Frontal cortex (tissue), 4 donors: Measurements from ENCODE around the gene ICA1. TPM values are rescaled to one million over a fixed set of nuclear protein-coding genes. Genes with fewer than 3 reads are reported as not detected.

Source experiments
- DNase-seq, 2 donors: peaks; one replicate each; pipeline ENCODE4 v3.0.0; 2012; ENCODE audit warnings: low spot score in 2 of 2
- FAIRE-seq: peaks from 2 replicates; lab custom pipeline; 2012; peaks lifted over from hg19 to GRCh38; lab: Jason Lieb, UNC
- total RNA-seq: library from RNA; depleted of rRNA; stranded (reverse); fragments of >200 nt; gene quantifications from one replicate; pipeline ENCODE4 v1.2.3, GENCODE V29; 2014
- donor health status: control.
- donor health status: control.
- donor health status: control.

Gene ICA1
- total RNA-seq, 1 donor from 2014 or later = 42.4 TPM

GRCh38 chr7:8143151-8143874 lies 118.7 kb downstream of the ICA1 start:
- DNase-seq (no peak), FAIRE-seq (no peak)

- FAIRE-seq = no peak
Observed at GRCh38 chr7:8142477-8142876, 119.5 kb downstream of the ICA1 start.

GRCh38 chr7:8141070-8141469 lies 120.9 kb downstream of the ICA1 start:
- no peak for FAIRE-seq
- no peak for DNase-seq

More at GRCh38 chr7:8142477-8142876, 119.5 kb downstream of the ICA1 start:
- DNase-seq = no peak

- DNase-seq = no peak
- FAIRE-seq = no peak
Observed at GRCh38 chr7:8136051-8136730, 125.8 kb downstream of the ICA1 start.

GRCh38 chr7:8135417-8135816 lies 126.5 kb downstream of the ICA1 start:
- no peak for FAIRE-seq
- no peak for DNase-seq

GRCh38 chr7:8134089-8134733 lies 127.8 kb downstream of the ICA1 start:
- no peak for DNase-seq

GRCh38 chr7:8133188-8133848 lies 128.6 kb downstream of the ICA1 start:
- no peak for DNase-seq
- no peak for FAIRE-seq

More at GRCh38 chr7:8134089-8134733, 127.8 kb downstream of the ICA1 start:
- FAIRE-seq = no peak

- no peak for DNase-seq
- FAIRE-seq = no peak
Observed at GRCh38 chr7:8131694-8132605, 130.0 kb downstream of the ICA1 start.

- no peak for DNase-seq
- FAIRE-seq = no peak
Observed at GRCh38 chr7:8130663-8131062, 131.3 kb downstream of the ICA1 start.

GRCh38 chr7:8129318-8129659 lies 132.7 kb downstream of the ICA1 start:
- no peak for FAIRE-seq
- DNase-seq = no peak

- DNase-seq (no peak), FAIRE-seq (no peak)
Observed at GRCh38 chr7:8128449-8129317, 133.3 kb downstream of the ICA1 start.

GRCh38 chr7:8126601-8127167 lies 135.3 kb downstream of the ICA1 start:
- FAIRE-seq = no peak
- DNase-seq = no peak

GRCh38 chr7:8125680-8126444 lies 136.1 kb downstream of the ICA1 start:
- no peak for FAIRE-seq
- no peak for DNase-seq

- FAIRE-seq (no peak), DNase-seq (no peak)
Observed at GRCh38 chr7:8121243-8121642, 140.7 kb downstream of the ICA1 start.

GRCh38 chr7:8120390-8121058 lies 141.4 kb downstream of the ICA1 start:
- DNase-seq = no peak
- FAIRE-seq = no peak

- DNase-seq = no peak
- no peak for FAIRE-seq
Observed at GRCh38 chr7:8119262-8119661, 142.7 kb downstream of the ICA1 start.

GRCh38 chr7:8117195-8117594 lies 144.8 kb downstream of the ICA1 start:
- FAIRE-seq (no peak), DNase-seq (no peak)
